ENCODE results near the gene TUBA3E. TPM values are rescaled to one million over a fixed set of nuclear protein-coding genes. Genes with fewer than 3 reads are reported as not detected.
"Not testable (repeated sequence)": the region's sequence is repeated elsewhere in the genome, so short reads cannot be mapped to it uniquely, and the experiment has no call there.

Gene TUBA3E
- total RNA-seq, 1 experiment from 2014 or later = not detected

DNA sequence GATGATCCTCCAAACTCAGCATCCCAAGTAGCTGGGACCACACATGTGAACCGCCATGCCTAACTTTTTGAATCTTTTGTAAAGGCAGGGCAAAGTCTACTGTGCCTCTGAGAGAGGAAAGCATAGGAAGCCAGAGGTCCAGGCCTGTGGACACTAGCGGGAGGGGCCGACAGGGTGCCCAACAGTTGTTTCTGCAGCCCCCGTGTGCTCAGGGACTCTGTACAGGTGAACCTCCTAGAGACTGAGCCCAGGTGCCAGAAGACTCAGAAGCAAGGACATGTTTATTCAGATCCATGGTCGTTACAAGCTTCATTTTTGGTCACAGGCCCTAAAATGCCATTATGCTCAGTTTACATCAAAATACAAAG lies 47.1 kb downstream of the TUBA3E start:
- not testable (repeated sequence) for H3K36me3 ChIP-seq; H3K27me3 ChIP-seq; H3K4me1 ChIP-seq; H3K27ac ChIP-seq; DNase-seq; H3K4me3 ChIP-seq; H3K9me3 ChIP-seq (replicated peaks)

DNA sequence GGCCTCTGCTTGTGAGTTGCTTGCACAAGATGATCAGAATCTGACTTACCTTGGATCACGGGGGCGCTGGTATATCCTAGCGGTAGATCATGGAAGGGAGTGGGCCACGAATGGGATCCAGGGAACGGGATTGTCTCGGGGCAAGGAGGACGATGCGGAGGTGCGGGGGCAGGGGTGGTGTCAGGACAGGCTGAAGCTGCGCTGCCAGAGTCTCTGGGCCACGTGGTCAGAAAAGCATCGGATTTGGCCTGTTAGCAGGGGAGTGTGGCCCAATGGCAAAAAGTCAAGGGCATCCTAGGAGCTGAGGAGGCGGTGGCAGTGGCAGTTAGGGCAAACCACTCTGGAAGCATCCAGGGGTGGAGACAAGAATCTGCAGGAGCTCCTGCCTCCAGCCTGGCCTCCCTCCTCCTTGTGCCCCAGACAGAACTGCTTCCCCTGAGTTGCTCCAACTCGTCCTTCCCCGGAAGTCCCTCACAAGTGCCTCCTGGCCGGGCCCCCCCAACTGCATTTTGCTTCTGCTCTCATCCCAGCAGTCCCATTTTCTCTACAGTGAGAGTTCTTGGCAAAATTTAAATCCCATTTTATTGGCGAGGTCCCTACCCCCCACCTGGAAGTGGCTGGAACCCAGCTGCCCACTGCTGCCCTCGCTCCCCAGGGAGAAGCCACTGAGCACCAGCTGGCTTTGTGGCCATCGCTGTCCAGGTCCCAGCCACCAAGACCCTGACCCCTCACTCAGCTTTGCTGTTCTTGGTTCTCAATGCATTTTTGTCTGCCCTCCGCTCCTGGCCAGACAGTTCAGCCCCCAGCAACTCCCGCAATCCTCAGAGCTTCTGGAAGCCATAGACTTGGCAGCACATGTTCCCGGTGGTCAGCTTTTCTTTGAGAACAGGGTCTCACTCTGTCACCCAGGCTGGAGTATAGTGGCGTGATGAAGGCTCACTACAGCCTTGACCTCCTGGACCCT lies 47.8 kb downstream of the TUBA3E start:
- Histone ChIP-seq H3K9me3 (replicated peaks) (no peaks in the 10 kb centered on the region), H3K4me1 (no peaks in the 10 kb centered on the region), H3K27me3 (no peaks in the 10 kb centered on the region), H3K36me3 (no peaks in the 10 kb centered on the region), H3K4me3 (no peak overlapping the region), H3K27ac (no peak overlapping the region)
- DNase-seq = no peak

DNA sequence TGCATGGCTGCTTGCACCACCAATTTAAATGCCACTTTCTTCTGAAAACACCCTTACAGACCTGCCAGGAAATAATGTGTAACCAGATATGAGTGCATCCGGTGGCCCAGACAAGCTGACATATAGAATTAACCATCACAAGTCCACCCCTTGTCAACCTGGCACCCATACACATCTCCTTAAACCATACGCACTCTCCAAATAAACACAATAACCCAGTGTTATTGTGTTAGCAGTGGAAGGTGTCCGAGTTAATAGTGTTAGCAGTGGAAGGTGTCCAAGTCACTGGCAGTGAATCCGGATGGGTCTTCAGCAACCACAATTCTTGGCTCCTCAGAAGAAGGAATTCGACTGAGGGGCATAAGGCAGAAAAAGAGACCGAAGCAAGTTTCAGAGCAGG lies 49.7 kb downstream of the TUBA3E start:
- not testable (repeated sequence) for H3K4me1 ChIP-seq; H3K27ac ChIP-seq; H3K4me3 ChIP-seq; H3K9me3 ChIP-seq (replicated peaks); DNase-seq; H3K36me3 ChIP-seq; H3K27me3 ChIP-seq

DNA sequence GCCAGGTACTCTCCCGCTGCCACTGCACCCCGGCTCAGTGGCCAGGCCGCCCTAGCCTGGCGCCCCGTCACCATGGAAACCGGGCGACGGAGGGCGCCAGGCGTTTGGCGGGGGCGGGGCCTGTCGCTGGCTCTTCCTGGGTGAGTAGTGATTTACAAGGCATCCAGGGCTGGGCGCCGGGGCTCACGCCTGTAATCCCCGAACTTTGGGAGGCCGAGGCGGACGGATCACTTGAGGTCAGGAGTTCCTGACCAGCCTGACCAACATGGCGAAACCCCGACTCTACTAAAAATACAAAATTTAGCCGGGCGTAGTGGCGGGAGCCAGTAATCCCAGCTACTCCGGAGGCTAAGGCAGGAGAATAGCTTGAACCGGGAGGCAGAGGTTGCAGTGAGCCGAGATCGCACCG lies 53.2 kb downstream of the TUBA3E start, which contains the start of gene CCDC74B:
TSS of gene CCDC74B (minus strand) at position 107 of the 409 bp plus-strand sequence. CDS start 116 bp downstream, outside the sequence.
- not testable (repeated sequence) for H3K4me1 ChIP-seq; H3K9me3 ChIP-seq (replicated peaks); H3K27me3 ChIP-seq; H3K36me3 ChIP-seq; H3K27ac ChIP-seq
- DNase-seq = peak; percentile 71 to 77
- peak within 1 kb of the TSS; percentile 66 for H3K4me3 ChIP-seq

DNA sequence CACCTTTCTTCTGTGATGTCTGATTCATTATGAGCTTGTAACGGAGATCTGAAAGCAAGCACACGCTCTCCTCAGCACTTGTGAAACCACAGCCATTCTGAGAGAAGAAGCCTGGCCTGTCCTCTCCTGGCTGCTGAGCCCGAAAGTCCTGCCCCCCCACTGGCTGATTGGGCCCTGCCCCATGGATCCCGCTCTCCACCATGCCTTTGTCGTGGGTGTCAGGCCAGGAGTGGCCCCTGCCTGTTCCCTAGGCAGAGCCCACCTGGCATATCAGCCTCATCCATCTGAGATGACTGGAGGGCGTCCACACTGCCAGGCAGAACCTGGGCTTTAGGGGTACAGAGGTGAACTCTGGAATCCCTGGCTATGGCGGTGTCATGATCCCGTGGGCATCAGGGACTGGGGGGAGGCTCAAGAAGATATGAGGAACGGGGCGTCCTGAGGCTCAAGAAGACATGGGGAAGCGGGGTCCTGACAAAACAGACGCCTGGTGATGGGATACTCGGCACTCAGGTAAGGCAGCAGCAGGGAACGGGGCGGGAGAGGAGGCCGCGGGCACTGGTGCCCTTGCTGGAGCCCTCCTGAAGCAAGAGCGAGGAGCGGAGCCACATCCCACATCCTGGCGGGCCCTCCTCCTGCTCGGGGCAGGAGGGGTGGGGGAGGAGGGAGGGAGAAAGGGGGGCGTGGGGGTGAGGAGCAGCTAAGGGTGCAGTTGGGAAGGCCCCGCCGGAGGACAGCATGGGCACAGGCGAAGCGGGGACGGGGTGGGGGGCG lies 54.8 kb downstream of the TUBA3E start:
- H3K4me1 ChIP-seq; H3K27ac ChIP-seq; H3K36me3 ChIP-seq; H3K4me3 ChIP-seq; H3K9me3 ChIP-seq (replicated peaks); H3K27me3 ChIP-seq: not testable (repeated sequence)
- DNase-seq = peak in 1 of 2 experiments; percentile 10

DNA sequence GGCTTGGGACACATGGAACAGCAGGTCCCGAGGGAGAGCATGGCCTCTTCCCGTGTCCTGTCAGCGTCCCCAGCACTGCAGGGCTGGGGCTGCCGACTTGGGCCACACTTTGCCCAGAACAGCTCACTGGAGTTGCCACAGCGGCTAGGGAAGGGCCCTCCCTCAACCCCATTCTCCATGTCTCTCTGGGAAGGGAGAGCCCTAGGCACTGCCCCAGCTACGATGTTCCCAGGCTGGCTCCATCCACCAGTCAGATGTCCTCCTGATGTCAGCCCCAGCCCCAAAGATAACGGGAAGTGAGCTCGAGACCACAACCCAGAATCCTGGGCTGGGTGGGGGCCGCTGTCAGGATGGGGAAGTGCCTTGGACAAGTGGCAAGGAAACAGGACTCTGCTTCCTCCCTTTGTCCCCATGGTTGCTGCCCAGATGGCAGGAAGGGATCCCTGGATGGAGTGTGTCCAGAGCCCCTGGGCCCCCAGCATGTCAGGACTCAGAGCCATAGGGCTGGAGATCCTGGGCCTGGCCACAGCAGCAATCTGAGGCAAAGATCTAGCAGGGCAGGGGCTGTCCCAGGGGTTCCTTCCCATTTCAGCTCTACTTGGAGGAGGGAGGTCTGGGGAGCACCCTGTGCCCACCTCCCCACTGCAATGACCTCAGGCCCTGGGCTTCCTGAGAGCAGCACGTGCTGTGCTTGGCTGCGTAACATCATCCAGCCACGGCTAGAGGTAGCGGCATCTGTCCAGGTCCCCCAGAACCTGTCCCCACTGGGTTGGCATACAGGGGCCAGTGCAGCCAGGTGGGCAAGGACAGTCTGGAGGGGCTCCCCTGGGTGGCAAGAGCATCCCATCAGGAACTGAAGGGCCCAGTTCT lies 55.6 kb downstream of the TUBA3E start:
- not testable (repeated sequence) for H3K9me3 ChIP-seq (replicated peaks); H3K27ac ChIP-seq; DNase-seq; H3K27me3 ChIP-seq; H3K4me3 ChIP-seq; H3K4me1 ChIP-seq; H3K36me3 ChIP-seq

Other genes starting within 250 kb of the TUBA3E start
- gene RAB6C, start 218.8 kb downstream of the TUBA3E start, total RNA-seq (2014; rRNA removed; shearing (Covaris generic)) = not detected in 2 replicates
- gene POTEF, start 69.2 kb downstream of the TUBA3E start, total RNA-seq (2014; rRNA removed; shearing (Covaris generic)) = 8.6 and 11.5 TPM in 2 replicates
- 2.2 and 2.7 TPM in 2 replicates for gene CCDC74B, start 53.3 kb downstream of the TUBA3E start, total RNA-seq (2014; rRNA removed; shearing (Covaris generic))
- 62.0 and 67.5 TPM in 2 replicates for gene SMPD4, start 16.8 kb downstream of the TUBA3E start, total RNA-seq (2014; rRNA removed; shearing (Covaris generic))
- 63.2 and 99.3 TPM in 2 replicates for gene MZT2B, start 16.2 kb downstream of the TUBA3E start, total RNA-seq (2014; rRNA removed; shearing (Covaris generic))
- gene IMP4, start 144.5 kb upstream of the TUBA3E start, total RNA-seq (2014; rRNA removed; shearing (Covaris generic)) = 74.0 and 77.6 TPM in 2 replicates
- 15.4 and 18.6 TPM in 2 replicates for gene PTPN18, start 157.6 kb upstream of the TUBA3E start, total RNA-seq (2014; rRNA removed; shearing (Covaris generic))